SH-SY5Y (cell line): ENCODE measurements around the gene B3GALT5.

ENCODE experiments used
- GATA2 ChIP-seq: IDR thresholded peaks from 2 replicates; pipeline ENCODE4 v1.6.1; 2011; ENCODE audit warnings: mild to moderate bottlenecking, low read depth, low read length
- GATA3 ChIP-seq: IDR thresholded peaks from 2 replicates; pipeline ENCODE4 v1.6.1; 2011; ENCODE audit warnings: low read depth, mild to moderate bottlenecking, low read length, moderate library complexity

GRCh38 chr21:39604951-39605350 lies 7.8 kb upstream of the B3GALT5 start:
- TF ChIP-seq GATA2 (no peak), GATA3 (no peak)
